ENCODE results near the gene EXD2. TPM values are rescaled to one million over a fixed set of nuclear protein-coding genes. Genes with fewer than 3 reads are reported as not detected.

EXD2 gene
- total and polyA plus RNA-seq, 2 of the 13 experiments (the other 11 are each of a cell fraction or from before 2014, with no cell fraction given) = 9.5 to 15.1 TPM

GRCh38 chr14:69263771-69264170 lies 72.5 kb downstream of the EXD2 start (continued):
- TF ChIP-seq ZNF275 (CRISPR knock-in tag; IDR thresholded peaks at IDR 0.05; ENCODE audit: borderline replicate concordance) (no peak), ZNF580 (CRISPR knock-in tag; IDR thresholded peaks at IDR 0.05; ENCODE audit: borderline replicate concordance, low read depth) (no peak), ZFP36 (IDR thresholded peaks at IDR 0.05; ENCODE audit: borderline replicate concordance, low read depth, low read length, partially characterized antibody) (no peak), HMG20A (CRISPR knock-in tag; IDR thresholded peaks at IDR 0.05; ENCODE audit: borderline replicate concordance) (no peak), KDM2A (CRISPR knock-in tag; IDR thresholded peaks at IDR 0.05; ENCODE audit: borderline replicate concordance, low read depth) (no peak), CREM (IDR thresholded peaks at IDR 0.05) (no peak), CREM (CRISPR knock-in tag; IDR thresholded peaks at IDR 0.05) (no peak), HOXA9 (CRISPR knock-in tag; IDR thresholded peaks at IDR 0.05; ENCODE audit: borderline replicate concordance) (no peak), ZNF33B (CRISPR knock-in tag; IDR thresholded peaks at IDR 0.05) (no peak)

- Histone ChIP-seq H3K4me3 (replicated peaks in 1 of 3; ENCODE audit: insufficient read depth in 1 of 3, low read depth in 2 of 3, low read length in 3 of 3) (no peak overlapping the region), H3K9me3 (ENCODE audit: low read length) (no peaks in the 10 kb centered on the region), H3K9ac (ENCODE audit: insufficient read depth, low read depth, low read length) (no peak overlapping the region), H3K36me3 (replicated peaks in 1 of 2; ENCODE audit: control insufficient read depth in 1 of 2, insufficient read depth in 2 of 2, low read length in 2 of 2) (no peaks in the 10 kb centered on the region), H3K4me2 (ENCODE audit: low read depth, low read length) (no peak overlapping the region), H3K4me1 (ENCODE audit: insufficient read depth, low read length) (peaks cover 23% of the 10 kb centered on the region), H3K27ac (ENCODE audit: extremely low read length, insufficient read depth, low read length) (no peak overlapping the region), H3K79me2 (ENCODE audit: insufficient read depth, low read length) (no peaks in the 10 kb centered on the region), H2AFZ (ENCODE audit: low read length) (no peak overlapping the region), H3K27me3 (ENCODE audit: control insufficient read depth in 1 of 2, insufficient read depth in 2 of 2, low read length in 2 of 2) (peaks cover 1 to 22% of the 10 kb centered on the region in 2 experiments; a peak in 3 of 5 replicates), H4K20me1 (ENCODE audit: insufficient read depth, low read length) (no peaks in the 10 kb centered on the region)
- intact Hi-C loops (cut with micrococcal nuclease; ENCODE audit: unreplicated experiment) (no loop called here), in situ Hi-C loops (cut with HindIII; ENCODE audit: extremely low pct_ligation_motif_present, low pct_unique_long_range_greater_than_20kb) (no loop called here)
- BruUV-seq (replicated peaks) = no TSS peak
- FAIRE-seq (no peak), DNase-seq (ENCODE audit: low spot score) (no peak), ATAC-seq (no peak)
- 33% methylated on average over 6 of the region's 8 CpGs for WGBS (ENCODE audit: low lambda C conversion rate)
- ChIA-PET CTCF (ENCODE audit: low intra/inter-chr PET ratio, low total read pairs) (no interaction called here), POLR2A (no interaction called here)
- TF ChIP-seq HBP1 (CRISPR knock-in tag; IDR thresholded peaks at IDR 0.05; ENCODE audit: low read depth) (no peak), MAZ (IDR thresholded peaks at IDR 0.05; ENCODE audit: borderline replicate concordance, low read depth, low read length) (no peak), MAZ (CRISPR knock-in tag; IDR thresholded peaks at IDR 0.05; ENCODE audit: low read depth) (no peak), POLR2A (IDR thresholded peaks at IDR 0.05; ENCODE audit: insufficient read depth in 1 of 2, low read depth in 2 of 2, low read length in 2 of 2) (no peak), NFATC3 (CRISPR knock-in tag; IDR thresholded peaks at IDR 0.05) (no peak), ZNF574 (CRISPR knock-in tag; IDR thresholded peaks at IDR 0.05) (no peak), ZNF264 (CRISPR knock-in tag; IDR thresholded peaks at IDR 0.05) (no peak), MBNL3 (CRISPR knock-in tag; conservative IDR thresholded peaks at IDR 0.05) (no peak)
These were observed 75.5 kb downstream of the EXD2 start for GRCh38 chr14:69266572-69267345.

Measured in HepG2 (cell line).